HEK293 (cell line): ENCODE results near the gene LRCH2.

ENCODE experiments used
- CTCF ChIA-PET: fragments of 350-600 bp; formaldehyde crosslinking; extraction: SDS; loops from one replicate; lab custom pipeline; 2021; ENCODE audit warnings: antibody characterized with exemption; lab: Yijun Ruan, JAX
- POLR2A ChIA-PET: fragments of 300-600 bp; formaldehyde crosslinking; extraction: SDS; loops from one replicate; lab custom pipeline; 2020; ENCODE audit warnings: antibody characterized with exemption, inconsistent platforms; lab: Yijun Ruan, JAX
- H3K27ac ChIP-seq: fragments of 200-500 bp; sonication (Bioruptor generic); 2 replicates; pipeline ENCODE4 v1.5.1; 2014; ENCODE audit warnings: low read depth, low read length, control low read depth, inconsistent platforms; ENCODE audit errors: extremely low read depth
- H3K36me3 ChIP-seq, 2 experiments: fragments of 200-500 bp in 1 of 2; sonication (Bioruptor generic) in 1 of 2; 1 replicate in 1 of 2; 2 replicates in 1 of 2; pipeline ENCODE4 v1.5.1; 2014 to 2017; ENCODE audit warnings: inconsistent platforms in 2 of 2, low read length in 2 of 2; ENCODE audit not compliant: control insufficient read depth in 2 of 2, insufficient read depth in 1 of 2
- H3K4me1 ChIP-seq: fragments of 200-500 bp; sonication (Bioruptor generic); 2 replicates; pipeline ENCODE4 v1.5.1; 2014; ENCODE audit warnings: mild to moderate bottlenecking, low read length, inconsistent platforms; ENCODE audit not compliant: control insufficient read depth, insufficient read depth
- H3K4me3 ChIP-seq: 2 replicates; pipeline ENCODE4 v1.5.1; 2011; ENCODE audit warnings: low read depth, mild to moderate bottlenecking, control low read depth, low read length, moderate library complexity
- H3K9me3 ChIP-seq: fragments of 200-500 bp; sonication (Bioruptor generic); 2 replicates; pipeline ENCODE4 v1.5.1; 2014; ENCODE audit warnings: low read depth, low read length, inconsistent platforms; ENCODE audit not compliant: control insufficient read depth, insufficient read depth
- GLIS2 ChIP-seq: fragments of 450-650 bp; formaldehyde crosslinking; IDR thresholded peaks from 2 replicates; pipeline ENCODE4 v1.5.1; 2016; ENCODE audit warnings: missing biosample characterization, missing genetic modification characterization
- KLF8 ChIP-seq: fragments of 450-650 bp; formaldehyde crosslinking; IDR thresholded peaks from 2 replicates; pipeline ENCODE4 v1.5.1; 2016; ENCODE audit warnings: missing biosample characterization, missing genetic modification characterization
- ZFP41 ChIP-seq: fragments of 450-650 bp; formaldehyde crosslinking; IDR thresholded peaks from 2 replicates; pipeline ENCODE4 v1.5.1; 2016; ENCODE audit warnings: missing biosample characterization, missing genetic modification characterization, borderline replicate concordance
- ZNF140 ChIP-seq: fragments of 450-650 bp; formaldehyde crosslinking; IDR thresholded peaks from 2 replicates; pipeline ENCODE4 v1.5.1; 2016; ENCODE audit warnings: missing biosample characterization, missing genetic modification characterization
- ZNF174 ChIP-seq: fragments of 450-650 bp; formaldehyde crosslinking; IDR thresholded peaks from 2 replicates; pipeline ENCODE4 v1.5.0; 2017; ENCODE audit warnings: missing biosample characterization, mild to moderate bottlenecking, missing genetic modification characterization
- ZNF223 ChIP-seq: fragments of 450-650 bp; formaldehyde crosslinking; IDR thresholded peaks from 2 replicates; pipeline ENCODE4 v1.5.1; 2016; ENCODE audit warnings: missing biosample characterization, missing genetic modification characterization
- ZNF324 ChIP-seq: fragments of 450-650 bp; formaldehyde crosslinking; IDR thresholded peaks from 2 replicates; pipeline ENCODE4 v1.5.1; 2016; ENCODE audit warnings: missing biosample characterization, missing genetic modification characterization
- ZNF426 ChIP-seq: fragments of 450-650 bp; formaldehyde crosslinking; IDR thresholded peaks from 2 replicates; pipeline ENCODE4 v1.5.1; 2017; ENCODE audit warnings: missing biosample characterization, missing genetic modification characterization, mild to moderate bottlenecking, inconsistent platforms, moderate library complexity
- ZNF514 ChIP-seq: fragments of 450-650 bp; formaldehyde crosslinking; IDR thresholded peaks from 2 replicates; pipeline ENCODE4 v1.5.1; 2016; ENCODE audit warnings: missing biosample characterization, missing genetic modification characterization
- ZNF549 ChIP-seq: fragments of 450-650 bp; IDR thresholded peaks from 2 replicates; pipeline ENCODE4 v1.5.1; 2018; ENCODE audit warnings: missing biosample characterization, missing genetic modification characterization, mild to moderate bottlenecking, inconsistent platforms, moderate library complexity
- ZNF558 ChIP-seq: fragments of 450-650 bp; formaldehyde crosslinking; IDR thresholded peaks from 2 replicates; pipeline ENCODE4 v1.5.1; 2016; ENCODE audit warnings: missing biosample characterization, missing genetic modification characterization
- ZNF560 ChIP-seq: fragments of 450-650 bp; formaldehyde crosslinking; IDR thresholded peaks from 2 replicates; pipeline ENCODE4 v1.5.1; 2017; ENCODE audit warnings: missing biosample characterization, missing genetic modification characterization, borderline replicate concordance
- ZNF571 ChIP-seq: fragments of 450-650 bp; formaldehyde crosslinking; IDR thresholded peaks from 2 replicates; pipeline ENCODE4 v1.5.0; 2017; ENCODE audit warnings: missing biosample characterization, missing genetic modification characterization
- ZNF596 ChIP-seq: fragments of 450-650 bp; IDR thresholded peaks from 2 replicates; pipeline ENCODE4 v1.5.0; 2018; ENCODE audit warnings: missing biosample characterization, mild to moderate bottlenecking, missing genetic modification characterization, moderate library complexity
- ZNF624 ChIP-seq: fragments of 450-650 bp; formaldehyde crosslinking; IDR thresholded peaks from 2 replicates; pipeline ENCODE4 v1.5.1; 2017; ENCODE audit warnings: missing biosample characterization, missing genetic modification characterization
- ZNF626 ChIP-seq: fragments of 450-650 bp; sonication (Bioruptor Pico); formaldehyde crosslinking; IDR thresholded peaks from 2 replicates; pipeline ENCODE4 v1.5.1; 2018; ENCODE audit warnings: missing biosample characterization, missing genetic modification characterization, inconsistent platforms
- ZNF777 ChIP-seq: fragments of 450-650 bp; formaldehyde crosslinking; IDR thresholded peaks from 2 replicates; pipeline ENCODE4 v1.5.1; 2017; ENCODE audit warnings: missing biosample characterization, missing genetic modification characterization, borderline replicate concordance
- ZSCAN16 ChIP-seq: fragments of 450-650 bp; formaldehyde crosslinking; IDR thresholded peaks from 2 replicates; pipeline ENCODE4 v1.5.1; 2016; ENCODE audit warnings: missing biosample characterization, missing genetic modification characterization
- ZXDB ChIP-seq: fragments of 450-650 bp; formaldehyde crosslinking; IDR thresholded peaks from 2 replicates; pipeline ENCODE4 v1.5.1; 2016; ENCODE audit warnings: missing biosample characterization, missing genetic modification characterization
- TF ChIP-seq, protein P1 (sequence below): fragments of 450-650 bp; formaldehyde crosslinking; IDR thresholded peaks from 2 replicates; pipeline ENCODE4 v1.5.1; 2016; ENCODE audit warnings: missing biosample characterization, missing genetic modification characterization
- TF ChIP-seq, protein P2 (sequence below): fragments of 450-650 bp; formaldehyde crosslinking; IDR thresholded peaks from 2 replicates; pipeline ENCODE4 v1.5.1; 2017; ENCODE audit warnings: missing biosample characterization, missing genetic modification characterization
- TF ChIP-seq, protein P3 (sequence below): fragments of 450-650 bp; formaldehyde crosslinking; IDR thresholded peaks from 2 replicates; pipeline ENCODE4 v1.5.1; 2016; ENCODE audit warnings: missing biosample characterization, missing genetic modification characterization, borderline replicate concordance
- TF ChIP-seq, protein P4 (sequence below): fragments of 450-650 bp; formaldehyde crosslinking; IDR thresholded peaks from 2 replicates; pipeline ENCODE4 v1.5.1; 2016; ENCODE audit warnings: missing biosample characterization, missing genetic modification characterization

LRCH2 gene

DNA sequence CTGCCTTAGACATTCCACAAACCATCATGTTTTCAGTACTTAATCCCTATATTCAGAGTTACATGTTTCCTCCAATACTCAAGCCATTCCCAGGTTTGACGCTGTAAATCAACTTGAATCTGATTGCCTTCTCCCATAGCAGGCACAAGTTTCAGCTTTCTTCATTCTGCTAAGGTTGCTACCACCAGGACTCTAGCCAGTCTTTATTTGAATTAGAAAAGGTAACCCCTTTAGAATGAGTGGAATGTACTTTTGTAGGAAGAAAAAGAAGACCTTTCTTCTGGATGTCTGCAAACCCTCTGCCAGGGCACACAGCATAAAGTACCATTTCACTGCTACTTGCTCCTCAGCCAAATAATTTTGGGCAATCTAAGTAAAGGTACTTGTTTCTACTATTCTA, 55.4 kb downstream of the LRCH2 start:
- Histone ChIP-seq H3K4me1 (0 out of 2 replicates have a peak, but pooled peaks cover 3% of the 10 kb centered on the region), H3K4me3 (no peak overlapping the region), H3K9me3 (no peaks in the 10 kb centered on the region), H3K36me3 (peaks cover 2 to 3% of the 10 kb centered on the region in 2 experiments), H3K27ac (no peak overlapping the region)
- CTCF ChIA-PET = interaction anchor here (1.7 kb wide), 1 partner anchor 31 kb away, joined by 6 read pairs; no protein-coding TSS in a partner anchor
- TF ChIP-seq ZNF514 (tag by site-specific recombination) (no peak), ZNF426 (no peak), ZSCAN16 (tag by site-specific recombination) (no peak), ZNF596 (tag by site-specific recombination) (no peak), ZNF324 (tag by site-specific recombination) (no peak), ZNF571 (tag by site-specific recombination) (no peak), ZNF174 (no peak), ZNF558 (tag by site-specific recombination) (no peak), ZNF223 (tag by site-specific recombination) (no peak), GLIS2 (tag by site-specific recombination) (no peak), ZNF626 (tag by site-specific recombination) (no peak), KLF8 (tag by site-specific recombination) (no peak)
- TF ChIP-seq, protein P1, sequence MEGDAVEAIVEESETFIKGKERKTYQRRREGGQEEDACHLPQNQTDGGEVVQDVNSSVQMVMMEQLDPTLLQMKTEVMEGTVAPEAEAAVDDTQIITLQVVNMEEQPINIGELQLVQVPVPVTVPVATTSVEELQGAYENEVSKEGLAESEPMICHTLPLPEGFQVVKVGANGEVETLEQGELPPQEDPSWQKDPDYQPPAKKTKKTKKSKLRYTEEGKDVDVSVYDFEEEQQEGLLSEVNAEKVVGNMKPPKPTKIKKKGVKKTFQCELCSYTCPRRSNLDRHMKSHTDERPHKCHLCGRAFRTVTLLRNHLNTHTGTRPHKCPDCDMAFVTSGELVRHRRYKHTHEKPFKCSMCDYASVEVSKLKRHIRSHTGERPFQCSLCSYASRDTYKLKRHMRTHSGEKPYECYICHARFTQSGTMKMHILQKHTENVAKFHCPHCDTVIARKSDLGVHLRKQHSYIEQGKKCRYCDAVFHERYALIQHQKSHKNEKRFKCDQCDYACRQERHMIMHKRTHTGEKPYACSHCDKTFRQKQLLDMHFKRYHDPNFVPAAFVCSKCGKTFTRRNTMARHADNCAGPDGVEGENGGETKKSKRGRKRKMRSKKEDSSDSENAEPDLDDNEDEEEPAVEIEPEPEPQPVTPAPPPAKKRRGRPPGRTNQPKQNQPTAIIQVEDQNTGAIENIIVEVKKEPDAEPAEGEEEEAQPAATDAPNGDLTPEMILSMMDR (tag by site-specific recombination) = no peak
- TF ChIP-seq, protein P2, sequence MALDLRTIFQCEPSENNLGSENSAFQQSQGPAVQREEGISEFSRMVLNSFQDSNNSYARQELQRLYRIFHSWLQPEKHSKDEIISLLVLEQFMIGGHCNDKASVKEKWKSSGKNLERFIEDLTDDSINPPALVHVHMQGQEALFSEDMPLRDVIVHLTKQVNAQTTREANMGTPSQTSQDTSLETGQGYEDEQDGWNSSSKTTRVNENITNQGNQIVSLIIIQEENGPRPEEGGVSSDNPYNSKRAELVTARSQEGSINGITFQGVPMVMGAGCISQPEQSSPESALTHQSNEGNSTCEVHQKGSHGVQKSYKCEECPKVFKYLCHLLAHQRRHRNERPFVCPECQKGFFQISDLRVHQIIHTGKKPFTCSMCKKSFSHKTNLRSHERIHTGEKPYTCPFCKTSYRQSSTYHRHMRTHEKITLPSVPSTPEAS (tag by site-specific recombination) = no peak
- TF ChIP-seq, protein P3, sequence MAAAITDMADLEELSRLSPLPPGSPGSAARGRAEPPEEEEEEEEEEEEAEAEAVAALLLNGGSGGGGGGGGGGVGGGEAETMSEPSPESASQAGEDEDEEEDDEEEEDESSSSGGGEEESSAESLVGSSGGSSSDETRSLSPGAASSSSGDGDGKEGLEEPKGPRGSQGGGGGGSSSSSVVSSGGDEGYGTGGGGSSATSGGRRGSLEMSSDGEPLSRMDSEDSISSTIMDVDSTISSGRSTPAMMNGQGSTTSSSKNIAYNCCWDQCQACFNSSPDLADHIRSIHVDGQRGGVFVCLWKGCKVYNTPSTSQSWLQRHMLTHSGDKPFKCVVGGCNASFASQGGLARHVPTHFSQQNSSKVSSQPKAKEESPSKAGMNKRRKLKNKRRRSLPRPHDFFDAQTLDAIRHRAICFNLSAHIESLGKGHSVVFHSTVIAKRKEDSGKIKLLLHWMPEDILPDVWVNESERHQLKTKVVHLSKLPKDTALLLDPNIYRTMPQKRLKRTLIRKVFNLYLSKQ (tag by site-specific recombination) = no peak
- TF ChIP-seq, protein P4, sequence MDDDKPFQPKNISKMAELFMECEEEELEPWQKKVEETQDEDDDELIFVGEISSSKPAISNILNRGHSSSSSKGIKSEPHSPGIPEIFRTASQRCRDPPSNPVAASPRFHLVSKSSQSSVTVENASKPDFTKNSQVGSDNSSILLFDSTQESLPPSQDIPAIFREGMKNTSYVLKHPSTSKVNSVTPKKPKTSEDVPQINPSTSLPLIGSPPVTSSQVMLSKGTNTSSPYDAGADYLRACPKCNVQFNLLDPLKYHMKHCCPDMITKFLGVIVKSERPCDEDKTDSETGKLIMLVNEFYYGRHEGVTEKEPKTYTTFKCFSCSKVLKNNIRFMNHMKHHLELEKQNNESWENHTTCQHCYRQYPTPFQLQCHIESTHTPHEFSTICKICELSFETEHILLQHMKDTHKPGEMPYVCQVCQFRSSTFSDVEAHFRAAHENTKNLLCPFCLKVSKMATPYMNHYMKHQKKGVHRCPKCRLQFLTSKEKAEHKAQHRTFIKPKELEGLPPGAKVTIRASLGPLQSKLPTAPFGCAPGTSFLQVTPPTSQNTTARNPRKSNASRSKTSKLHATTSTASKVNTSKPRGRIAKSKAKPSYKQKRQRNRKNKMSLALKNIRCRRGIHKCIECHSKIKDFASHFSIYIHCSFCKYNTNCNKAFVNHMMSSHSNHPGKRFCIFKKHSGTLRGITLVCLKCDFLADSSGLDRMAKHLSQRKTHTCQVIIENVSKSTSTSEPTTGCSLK = no peak
- POLR2A ChIA-PET = no interaction called here

DNA sequence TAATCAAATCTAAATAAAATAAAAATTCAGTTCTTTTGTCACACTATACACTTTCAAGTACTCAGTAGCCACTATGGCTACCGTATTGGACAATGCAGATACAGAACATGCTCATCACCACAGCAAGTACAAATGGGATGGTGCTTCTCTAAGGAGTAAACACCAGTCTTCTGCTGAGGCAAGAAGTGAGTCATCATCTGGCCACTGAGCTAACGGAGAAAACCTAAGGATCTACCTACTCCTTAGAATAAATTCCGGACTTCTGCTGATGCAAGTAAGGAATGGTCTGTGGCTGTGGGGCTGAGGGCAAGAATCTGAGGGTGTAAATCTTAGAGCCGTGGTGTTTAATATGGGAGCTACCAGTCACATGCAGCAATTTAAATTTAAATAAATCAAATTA, 56.0 kb downstream of the LRCH2 start:
- CTCF ChIA-PET = interaction anchor here (1.7 kb wide), 1 partner anchor 31 kb away, joined by 6 read pairs; no protein-coding TSS in a partner anchor
- peaks cover 0 to 3% of the 10 kb centered on the region in 2 experiments for H3K36me3 ChIP-seq
- no peak for TF ChIP-seq ZFP41 (tag by site-specific recombination)
- no peak for TF ChIP-seq ZXDB (tag by site-specific recombination)
- TF ChIP-seq ZNF549 = no peak
- no peak for TF ChIP-seq ZNF624 (tag by site-specific recombination)
- no peak for TF ChIP-seq ZNF560
- TF ChIP-seq ZNF140 (tag by site-specific recombination) = no peak
- TF ChIP-seq ZNF777 (tag by site-specific recombination) = no peak
- TF ChIP-seq, all 188 proteins: peak for 0
- POLR2A ChIA-PET = no interaction called here
- no peak overlapping the region for H3K27ac ChIP-seq
- H3K4me1 ChIP-seq = 0 out of 2 replicates have a peak, but pooled peaks cover 3% of the 10 kb centered on the region
- no peaks in the 10 kb centered on the region for H3K9me3 ChIP-seq
- H3K4me3 ChIP-seq = no peak overlapping the region
